ENCODE results near the gene EFCAB6.

The EFCAB6 gene

DNA sequence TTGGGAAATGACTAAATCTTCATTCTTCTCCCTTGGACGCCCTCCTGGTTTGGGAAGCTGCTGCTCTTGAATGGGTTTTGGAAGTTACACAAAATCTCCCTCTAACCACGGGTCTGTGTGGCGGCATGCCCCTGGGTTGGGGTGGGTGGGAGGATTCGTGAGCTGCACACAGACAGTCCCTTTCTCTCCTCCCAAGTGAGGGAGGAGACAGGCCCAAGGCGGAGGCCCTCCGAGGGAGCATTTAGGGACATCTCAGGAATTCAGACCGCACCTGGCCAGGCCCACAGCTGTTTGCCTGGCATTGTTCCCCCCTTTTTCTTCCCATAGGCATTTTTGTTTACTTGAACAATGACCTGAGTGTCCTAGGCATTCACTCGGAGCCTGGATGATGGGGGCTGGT, 306.2 kb downstream of the EFCAB6 start:
- no peak for DNase-seq (ENCODE audit: low read depth, low spot score)

DNA sequence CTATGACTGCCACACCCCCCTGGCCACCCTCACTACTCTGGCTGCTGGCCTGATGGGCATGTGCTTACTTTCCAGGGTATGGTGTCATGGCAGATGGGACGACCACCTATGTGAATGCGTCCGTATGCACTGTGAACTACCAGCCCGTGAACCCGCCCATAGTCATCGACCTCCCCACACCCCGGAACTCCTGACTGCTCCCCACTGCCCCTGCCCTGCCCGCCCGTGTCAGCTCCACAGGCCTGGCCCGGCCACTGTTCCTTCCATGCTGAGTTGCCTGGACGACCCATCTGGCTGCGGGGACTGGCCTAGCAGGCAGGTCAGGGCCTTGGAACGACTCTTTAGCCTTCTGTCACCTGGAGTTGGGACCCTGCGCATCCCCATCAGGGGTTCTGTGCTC, 306.7 kb downstream of the EFCAB6 start:
- DNase-seq (ENCODE audit: low read depth, low spot score), result no peak

DNA sequence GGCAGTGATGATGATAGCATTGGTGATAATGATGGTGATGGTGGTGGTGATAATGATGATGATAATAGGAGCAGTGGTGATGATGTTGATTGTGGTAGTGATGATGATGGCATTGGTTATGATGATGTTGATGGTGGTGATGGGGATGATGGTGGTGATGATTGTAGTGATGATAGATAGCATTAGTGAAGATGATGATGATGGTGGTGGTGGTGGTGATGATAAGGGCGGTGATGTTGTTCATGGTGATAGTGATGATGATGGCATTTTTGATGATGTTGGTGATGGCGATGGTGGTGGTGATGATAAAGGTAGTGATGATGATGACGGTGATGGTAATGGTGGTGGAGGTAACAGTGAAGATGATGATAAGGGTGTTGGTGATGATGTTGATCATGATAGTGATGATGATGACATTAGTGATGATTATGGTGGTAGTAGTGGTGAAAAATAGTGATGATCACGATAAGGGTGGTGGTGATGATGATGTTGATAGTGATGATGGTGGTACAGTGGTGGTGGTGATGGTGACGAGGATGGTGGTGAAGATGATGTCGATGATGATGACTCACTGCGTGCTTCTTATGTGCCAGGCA, 307.3 kb downstream of the EFCAB6 start:
- no peak for DNase-seq (ENCODE audit: low read depth, low spot score)

DNA sequence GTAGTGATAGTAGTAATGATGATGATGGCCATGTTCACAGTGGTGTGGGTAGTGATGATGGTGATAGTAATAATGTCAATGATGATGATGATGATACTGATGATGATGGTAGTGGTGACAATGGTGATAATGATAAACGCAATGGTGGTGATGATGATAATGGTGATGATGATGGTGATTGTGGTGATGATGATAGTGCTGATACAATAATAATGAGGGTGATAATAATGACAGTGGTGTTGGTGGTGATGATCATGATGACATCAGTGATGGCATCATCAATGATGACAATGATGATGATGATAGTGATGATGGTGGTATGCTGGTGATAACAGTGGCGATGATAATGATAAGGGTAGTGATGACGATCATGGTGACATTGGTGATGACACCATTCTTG, 308.0 kb downstream of the EFCAB6 start:
- DNase-seq (ENCODE audit: low read depth, low spot score), result no peak

DNA sequence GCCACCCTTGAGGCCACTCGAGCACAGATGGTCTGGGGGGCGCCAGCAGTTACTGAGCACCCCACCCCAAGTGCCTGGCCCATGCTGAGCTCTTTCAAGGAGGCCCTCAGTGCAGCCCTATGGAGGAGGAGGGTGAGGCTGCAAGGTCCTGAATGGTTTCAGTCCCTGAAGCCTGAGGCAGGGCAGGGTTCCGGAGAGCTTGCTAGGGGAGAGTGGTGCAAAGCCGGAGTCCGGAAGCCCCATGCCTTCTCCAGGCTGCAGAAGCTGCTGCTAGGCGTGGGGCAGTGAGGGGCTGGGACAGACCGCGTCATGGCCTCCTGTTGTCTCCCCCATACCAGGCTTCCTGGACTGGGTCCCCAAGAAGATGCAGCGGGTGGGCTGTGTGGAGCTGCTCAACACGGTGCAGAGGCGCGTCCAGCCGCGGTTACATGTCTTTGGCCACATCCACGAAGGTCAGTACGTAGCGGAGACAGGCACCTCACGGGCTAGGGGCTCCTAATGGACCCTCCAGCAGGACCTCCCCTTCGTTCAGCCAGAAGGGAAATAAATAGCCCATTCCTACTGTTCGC, 309.7 kb downstream of the EFCAB6 start:
- no peak for DNase-seq (ENCODE audit: low read depth, low spot score)

DNA sequence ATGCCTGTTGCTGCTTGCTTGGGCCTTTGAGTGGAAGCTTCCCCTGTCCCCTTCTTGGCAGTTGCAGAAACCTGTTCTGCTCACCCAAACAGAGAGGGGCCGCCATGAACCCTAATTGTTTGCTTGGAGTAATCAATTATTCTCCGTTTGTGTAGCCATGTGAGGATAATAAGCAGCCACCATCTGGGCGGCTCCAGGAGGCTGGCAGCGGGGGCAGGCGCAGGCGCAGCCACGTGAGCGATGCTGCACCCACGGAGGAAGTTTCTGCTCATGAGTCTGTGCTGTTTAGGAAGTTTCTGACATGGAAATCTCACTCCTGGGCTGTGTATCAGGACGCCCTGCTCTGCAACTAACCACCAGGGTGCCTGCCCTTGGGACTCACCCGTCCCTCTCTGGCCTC, 310.2 kb downstream of the EFCAB6 start:
- DNase-seq (ENCODE audit: low read depth, low spot score), result no peak

DNA sequence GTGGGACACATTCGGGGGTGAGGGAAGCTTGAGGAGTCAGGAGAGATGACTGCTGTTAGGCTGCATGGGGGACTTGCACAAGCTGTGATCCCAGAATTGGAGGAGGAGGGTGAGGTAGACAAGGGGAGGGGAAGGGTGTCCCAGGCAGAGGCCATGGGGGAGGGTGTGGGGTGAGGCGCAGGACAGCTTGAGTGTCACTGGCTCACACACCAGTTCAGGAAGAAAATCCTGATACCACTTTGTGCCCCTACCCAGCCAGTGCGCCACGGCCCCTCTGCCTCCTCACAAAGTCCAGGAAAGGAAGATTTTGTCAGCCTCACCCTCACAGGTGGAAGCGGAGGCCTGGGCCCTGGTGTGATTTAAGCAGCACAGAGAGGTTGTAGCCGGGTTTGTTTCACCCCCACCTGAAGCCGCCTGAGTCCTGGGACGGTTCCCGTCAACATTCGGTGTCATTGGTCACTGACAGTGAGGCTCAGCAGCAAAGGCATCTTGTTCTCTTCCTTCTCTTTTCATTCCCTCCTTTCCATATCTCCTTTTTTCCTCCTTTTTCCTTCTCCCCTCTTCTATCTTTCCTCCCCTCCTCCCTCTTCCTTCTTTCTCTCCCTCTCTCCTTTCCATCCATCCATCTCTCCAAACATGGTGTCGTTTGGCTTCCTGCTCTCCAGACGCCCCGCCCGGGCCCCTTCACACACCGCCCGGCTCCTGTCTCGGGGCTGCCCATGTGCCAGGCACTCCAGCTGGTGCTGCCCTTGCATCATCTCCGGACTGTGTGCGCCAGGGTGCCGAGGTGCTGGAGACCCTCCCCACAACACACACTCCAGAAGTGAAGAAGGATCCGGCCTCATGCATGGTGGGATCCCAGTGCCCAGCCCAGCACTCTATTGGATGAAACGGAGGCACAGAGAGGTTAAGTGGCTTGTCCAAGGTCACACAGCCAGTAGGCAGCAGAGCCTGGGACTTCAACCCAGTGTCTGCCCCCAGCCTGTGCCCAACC, 311.0 kb downstream of the EFCAB6 start:
- no peak for DNase-seq (ENCODE audit: low read depth, low spot score)

DNA sequence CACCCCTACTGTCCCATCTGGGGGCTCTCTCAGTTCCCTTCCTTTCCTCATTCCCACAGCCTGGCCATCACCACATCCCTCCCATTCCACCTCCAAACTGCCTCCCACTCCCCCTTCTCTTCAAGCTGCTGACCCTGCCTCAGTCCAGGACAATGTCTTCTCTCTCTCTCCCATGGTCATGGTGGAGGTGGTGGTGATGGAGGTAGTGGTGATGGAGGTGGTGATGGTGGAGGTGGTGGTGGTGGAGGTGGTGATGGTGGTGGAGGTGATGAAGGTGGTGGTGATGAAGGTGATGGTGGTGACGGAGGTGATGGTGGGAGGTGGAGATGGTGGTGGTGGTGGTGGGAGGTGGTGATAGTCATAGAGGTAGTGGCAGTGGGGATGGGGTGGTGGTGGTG, 313.2 kb downstream of the EFCAB6 start:
- no peak for DNase-seq (ENCODE audit: low read depth, low spot score)

DNA sequence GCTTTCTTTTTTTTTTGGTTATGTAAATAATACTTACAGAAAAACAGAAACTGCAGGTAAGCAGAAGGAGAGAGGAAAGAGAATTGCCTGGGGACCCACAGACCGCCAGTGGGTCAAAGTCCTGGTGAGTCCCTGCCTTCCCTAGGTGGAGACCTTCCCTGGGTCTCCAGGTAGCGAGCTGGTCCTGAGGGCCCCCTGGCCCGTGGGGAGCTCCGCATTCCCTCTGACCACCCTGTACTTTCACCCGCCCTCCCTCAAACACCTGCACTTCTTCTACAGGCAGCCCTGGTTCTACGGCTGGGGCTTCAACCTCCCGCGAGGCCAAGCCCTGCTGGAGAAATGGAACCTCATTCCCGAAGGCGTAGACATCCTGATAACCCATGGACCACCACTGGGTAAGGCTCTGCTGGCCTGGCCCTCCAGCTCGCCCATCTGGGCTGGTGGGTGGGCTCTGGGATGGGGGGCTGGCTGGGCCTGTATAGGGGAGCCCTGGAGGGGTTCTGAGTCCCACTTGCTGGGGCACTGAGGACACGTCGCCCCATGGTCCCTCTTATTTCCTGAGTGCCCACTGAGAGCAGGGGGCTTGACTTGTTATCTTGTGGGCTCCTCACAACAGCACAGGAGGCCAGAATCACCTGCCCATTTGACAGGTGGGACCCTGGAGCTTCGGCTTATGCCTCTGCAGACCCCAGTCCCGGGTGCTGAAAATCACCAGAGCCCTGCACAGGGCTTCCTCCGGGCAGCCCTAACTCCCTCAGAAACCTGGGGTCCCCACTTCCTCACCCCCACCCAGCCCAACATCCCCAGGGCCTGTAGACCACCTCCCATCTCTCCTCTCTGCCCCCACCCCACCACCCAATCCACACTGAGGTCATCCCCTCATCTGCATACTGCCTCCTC, 313.9 kb downstream of the EFCAB6 start:
- no peak for DNase-seq (ENCODE audit: low read depth, low spot score)

DNA sequence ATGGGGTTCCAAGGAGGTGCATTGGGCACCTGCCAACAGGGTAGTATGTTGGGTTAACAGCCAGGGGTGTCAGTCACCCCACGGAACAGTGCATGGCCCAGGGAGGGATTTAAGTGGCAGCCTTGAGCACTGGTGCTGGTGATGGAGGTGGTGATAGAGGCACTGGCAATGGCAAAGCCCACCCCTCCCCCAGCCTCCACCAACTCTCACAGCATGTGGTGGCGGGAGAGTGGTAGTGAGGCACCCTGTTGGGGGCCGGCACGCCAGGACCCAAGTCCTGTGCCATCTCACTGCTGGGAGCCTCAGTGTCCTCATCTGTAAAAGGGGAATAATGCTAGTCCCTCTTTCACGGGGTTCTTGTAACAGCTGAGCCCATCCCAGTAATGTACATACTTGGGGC, 318.8 kb downstream of the EFCAB6 start:
- DNase-seq (ENCODE audit: low read depth, low spot score), result no peak

DNA sequence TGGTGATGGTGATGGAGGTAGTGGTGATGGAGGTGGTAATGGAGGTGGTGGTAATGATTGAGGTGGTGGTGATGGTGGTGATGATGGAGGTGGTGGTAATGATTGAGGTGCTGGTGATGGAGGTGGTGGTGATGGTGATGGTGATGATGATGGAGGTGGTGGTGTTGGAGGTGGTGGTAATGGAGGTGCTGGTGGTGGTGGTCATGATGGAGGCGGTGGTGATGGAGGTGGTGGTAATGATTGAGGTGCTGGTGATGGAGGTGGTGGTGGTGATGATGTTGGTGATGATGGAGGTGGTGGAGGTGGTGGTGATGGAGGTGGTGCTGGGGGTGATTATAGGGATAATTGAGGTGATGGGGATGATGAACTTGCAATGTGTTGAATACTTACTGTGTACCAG, 320.4 kb downstream of the EFCAB6 start:
- DNase-seq (ENCODE audit: low read depth, low spot score), result no peak

DNA sequence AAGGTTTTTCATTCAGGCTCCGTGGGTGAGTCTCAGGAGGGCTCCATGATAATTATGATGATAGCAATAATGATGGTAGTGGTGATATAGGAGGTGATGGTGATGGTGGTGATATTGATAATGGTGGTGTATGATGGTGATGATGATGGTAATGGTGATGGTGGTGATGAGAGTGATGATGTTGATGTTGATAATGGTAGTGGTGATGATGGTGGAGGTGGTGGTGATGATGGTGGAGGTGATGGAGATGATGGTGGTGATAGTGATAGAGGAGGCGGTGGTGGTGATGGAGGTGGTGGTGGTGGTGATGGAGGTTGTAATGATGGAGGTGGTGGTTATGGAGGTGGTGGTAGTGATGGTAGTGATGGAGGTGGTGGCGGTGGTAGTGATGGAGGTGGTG, 320.9 kb downstream of the EFCAB6 start:
- DNase-seq (ENCODE audit: low read depth, low spot score), result no peak

DNA sequence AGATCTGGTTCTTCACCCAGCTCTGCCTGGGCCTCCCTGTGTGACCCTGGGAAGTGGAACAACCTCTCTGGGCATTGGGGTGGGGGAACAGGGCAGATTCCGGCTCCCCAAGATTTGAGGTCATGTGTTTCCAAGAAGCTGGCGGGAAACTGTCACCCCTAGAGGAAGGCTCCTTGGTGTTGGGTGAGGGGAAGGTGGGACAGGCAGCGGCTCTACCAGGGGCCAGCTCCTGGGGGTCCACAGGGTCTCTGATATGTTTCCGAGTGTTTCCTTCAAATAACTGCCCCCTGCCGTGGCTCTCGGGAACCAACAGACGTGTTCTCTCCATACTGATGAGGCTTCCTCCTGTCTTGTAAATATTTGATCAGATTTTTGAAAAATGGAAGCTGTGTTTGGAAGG, 321.8 kb downstream of the EFCAB6 start:
- no peak for DNase-seq (ENCODE audit: low read depth, low spot score)

DNA sequence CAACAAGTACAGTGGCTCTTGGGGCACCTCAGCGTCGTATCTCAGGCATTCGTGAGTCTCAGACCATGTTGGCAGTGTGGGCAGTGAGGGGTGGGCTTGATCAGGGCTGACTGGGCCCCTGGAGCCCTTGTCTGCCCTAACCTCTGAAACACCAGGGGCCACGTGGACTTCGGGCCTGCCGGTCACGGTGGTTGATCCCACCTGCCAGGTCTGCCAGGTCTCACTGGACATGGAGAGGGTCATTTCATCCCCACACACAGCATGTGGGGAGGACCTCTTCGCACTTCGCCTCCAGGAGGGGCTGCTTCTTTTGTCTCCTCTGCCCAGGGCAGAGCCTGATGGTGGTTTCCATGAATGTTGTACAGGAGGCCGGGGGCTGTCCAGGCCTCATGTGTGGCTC, 323.2 kb downstream of the EFCAB6 start:
- no peak for DNase-seq (ENCODE audit: low read depth, low spot score)

DNA sequence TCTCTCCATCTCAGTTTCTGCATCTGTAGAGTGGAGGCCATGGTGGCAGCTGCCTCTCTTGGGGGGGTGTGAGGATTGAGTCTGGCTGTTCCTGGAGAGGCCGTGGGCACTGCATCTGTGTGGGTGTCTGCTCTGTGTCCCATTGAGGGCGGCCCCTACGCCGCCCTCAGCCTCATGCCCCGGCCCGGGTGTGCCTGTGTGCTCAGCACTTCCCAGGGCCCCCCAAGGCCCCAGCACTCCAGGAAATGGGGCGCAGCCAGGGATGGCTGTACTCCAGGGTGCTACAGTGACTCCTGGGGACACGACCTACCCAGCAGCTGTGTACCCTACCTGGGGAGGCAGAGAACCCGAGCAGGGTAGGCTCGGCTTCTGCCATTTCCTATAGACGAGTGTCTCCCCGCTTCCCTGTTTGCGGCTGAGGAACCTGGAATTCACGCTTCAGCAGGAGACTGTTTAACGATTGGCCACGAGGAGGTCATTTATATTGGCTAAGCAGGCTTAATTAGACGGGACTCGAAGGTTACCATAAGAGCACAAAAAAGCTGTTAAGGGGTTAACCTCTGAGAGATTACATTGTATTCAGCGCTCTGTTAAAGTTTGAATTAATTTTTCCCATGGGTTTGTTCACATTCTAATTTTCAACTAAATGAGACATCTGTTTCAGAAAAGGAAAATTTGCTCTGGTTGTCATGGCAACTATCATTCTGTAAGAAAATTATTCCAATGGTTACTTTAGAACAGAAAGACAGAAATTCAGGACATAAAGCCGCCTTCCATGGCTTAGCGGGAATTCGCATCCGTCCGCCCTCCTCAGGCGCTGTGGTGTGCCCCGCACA, 323.9 kb downstream of the EFCAB6 start:
- DNase-seq (ENCODE audit: low read depth, low spot score), result no peak

DNA sequence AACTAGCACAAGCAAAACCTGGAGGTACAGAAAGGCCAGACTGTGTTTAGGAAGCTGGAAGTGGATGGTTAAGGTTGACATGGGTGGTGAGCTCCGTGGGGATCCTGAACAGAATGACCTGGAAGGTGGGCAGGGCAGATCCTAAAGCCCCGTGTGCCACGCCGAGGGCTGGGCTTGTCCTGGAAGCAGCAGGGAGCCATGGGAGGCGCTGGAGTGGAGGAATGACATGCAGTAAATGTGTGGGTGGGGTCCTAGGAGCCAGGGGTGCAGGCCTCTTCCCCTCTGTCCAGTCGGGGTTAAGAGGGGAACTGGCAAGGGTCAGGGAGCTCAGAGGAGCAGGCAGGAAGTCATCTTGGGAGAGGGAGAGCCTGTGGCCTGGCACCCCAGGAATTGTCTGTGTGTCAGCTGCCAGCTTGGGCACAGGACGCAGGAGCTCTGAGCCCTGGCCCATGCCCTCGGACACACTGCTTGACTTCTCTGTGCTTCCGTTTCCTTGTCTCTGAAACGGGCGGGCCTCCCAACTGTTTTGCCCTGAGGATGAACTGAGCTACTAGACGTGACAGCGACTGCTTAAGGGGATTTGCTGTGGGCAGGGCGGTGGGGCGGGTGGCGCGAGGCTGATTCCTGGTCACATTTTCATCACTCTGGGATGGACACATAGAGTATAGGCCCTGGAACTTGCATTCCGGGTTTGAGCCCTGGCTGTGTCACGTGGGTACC, 324.6 kb downstream of the EFCAB6 start:
- no peak for DNase-seq (ENCODE audit: low read depth, low spot score)

DNA sequence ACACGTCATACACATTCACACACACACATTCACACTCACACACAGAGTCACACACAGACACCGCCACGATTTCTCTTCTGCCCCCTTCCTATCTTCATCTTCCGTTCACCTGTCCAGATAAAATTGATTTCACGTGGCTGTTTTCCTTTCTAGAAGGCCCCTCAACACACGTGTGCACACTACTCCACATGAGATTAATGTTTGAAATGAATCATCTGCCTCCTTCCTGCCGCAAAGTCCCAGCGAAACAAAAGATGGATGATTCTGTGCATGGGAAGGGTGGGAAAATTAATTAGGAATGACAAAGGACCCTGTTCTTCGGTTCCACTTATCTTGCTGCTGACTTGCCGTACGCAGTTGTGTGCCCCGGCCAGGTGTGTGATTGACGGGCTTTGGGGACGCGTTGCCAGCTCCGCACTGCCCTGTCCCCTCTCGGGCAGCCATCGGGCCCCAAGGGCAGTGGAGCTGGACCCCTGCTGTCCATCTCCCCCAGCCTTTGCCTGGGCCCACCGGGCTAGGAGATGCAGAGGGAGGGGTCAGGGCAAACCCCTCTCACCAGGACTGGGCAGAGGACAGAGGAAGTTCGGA, 326.5 kb downstream of the EFCAB6 start:
- DNase-seq (ENCODE audit: low read depth, low spot score), result no peak

DNA sequence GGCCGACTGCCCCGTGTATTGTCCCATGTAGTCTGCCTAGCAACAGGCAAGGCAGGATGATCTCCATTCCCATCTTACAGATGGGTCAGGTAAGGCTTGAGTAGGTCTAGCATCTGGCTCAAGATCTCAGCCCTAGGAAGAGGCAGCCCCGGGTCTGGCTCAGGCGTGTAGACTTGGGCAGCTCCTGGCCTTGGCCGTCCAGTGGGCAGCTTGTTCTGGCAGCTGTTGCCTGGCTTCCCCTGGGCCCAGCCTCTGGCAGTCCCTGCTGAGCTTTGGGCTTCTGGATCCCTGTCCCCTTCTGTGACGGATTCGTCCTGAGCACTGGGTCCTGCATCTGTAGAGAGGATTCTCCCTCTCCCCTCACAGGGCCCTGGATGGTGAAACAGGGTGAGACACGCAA, 327.9 kb downstream of the EFCAB6 start:
- DNase-seq (ENCODE audit: low read depth, low spot score), result no peak

DNA sequence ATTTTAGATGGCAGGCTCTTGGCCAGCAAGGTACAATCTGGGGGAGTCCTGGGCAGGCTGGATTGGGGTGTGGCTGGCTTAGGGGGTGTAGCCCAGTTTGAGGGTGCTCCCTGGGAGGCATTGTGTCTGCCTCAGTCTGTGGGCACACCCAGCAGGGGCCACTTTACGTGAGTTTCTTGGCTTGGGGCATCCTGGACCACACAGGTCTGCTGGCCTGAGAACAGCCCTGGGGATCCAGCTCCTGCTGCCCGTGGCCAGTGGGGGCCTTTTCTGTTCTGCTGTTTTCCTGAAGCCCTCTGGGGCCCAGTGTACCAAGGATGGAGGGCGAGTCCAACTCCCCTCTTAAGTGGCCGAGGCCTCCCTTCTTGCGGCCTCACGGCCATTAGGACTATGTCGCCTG, 328.4 kb downstream of the EFCAB6 start:
- no peak for DNase-seq (ENCODE audit: low read depth, low spot score)

DNA sequence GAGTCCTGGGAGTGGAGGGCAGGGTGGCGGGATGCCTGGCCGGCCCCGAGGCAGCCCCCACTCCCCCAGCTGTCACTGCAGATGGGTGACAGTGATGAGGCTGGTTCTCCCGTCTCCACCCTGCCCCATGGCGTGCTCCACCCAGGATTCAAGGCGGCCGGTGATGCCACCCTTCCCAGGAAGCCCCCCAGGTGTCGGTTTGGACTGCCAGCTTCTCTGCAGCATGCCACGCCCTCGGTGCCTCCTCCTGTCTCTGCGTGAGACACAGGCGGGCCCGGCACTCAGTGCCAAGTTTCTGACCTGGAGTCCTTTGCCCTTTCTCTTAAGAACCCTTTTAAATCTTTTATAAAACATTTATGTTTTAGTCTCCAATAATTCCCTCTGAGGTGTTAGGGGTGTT, 328.8 kb downstream of the EFCAB6 start:
- no peak for DNase-seq (ENCODE audit: low read depth, low spot score)

All from iPS DF 19.7 (cell line).